DOHH2 (cell line): ENCODE measurements around the gene METTL9.
A peak's percentile ranks its signal among the peaks of the same experiment; 100 is the strongest.
"Not testable (repeated sequence)": the region's sequence is repeated elsewhere in the genome, so short reads cannot be mapped to it uniquely, and the experiment has no call there.

Experiments
- H3F3A ChIP-seq: fragments of 200-600 bp; sonication (generic), shearing (Covaris generic); 2 replicates; pipeline ENCODE4 v1.6.0; 2016; ENCODE audit warnings: antibody characterized with exemption, mild to moderate bottlenecking; ENCODE audit not compliant: control insufficient read depth, insufficient read depth
- H3K27ac ChIP-seq: fragments of 200-600 bp; sonication (generic); 2 replicates; pipeline ENCODE4 v1.5.1; 2014; ENCODE audit warnings: low read depth, mild to moderate bottlenecking, low read length, moderate library complexity
- H3K27me3 ChIP-seq: fragments of 200-600 bp; sonication (generic); 2 replicates; pipeline ENCODE4 v1.6.1; 2014; ENCODE audit warnings: mild to moderate bottlenecking, low read length, mixed read lengths; ENCODE audit not compliant: control insufficient read depth
- H3K36me3 ChIP-seq: fragments of 200-600 bp; sonication (generic); 2 replicates; pipeline ENCODE4 v1.6.1; 2014; ENCODE audit warnings: mild to moderate bottlenecking, low read length, moderate library complexity, mixed read lengths; ENCODE audit not compliant: control insufficient read depth
- H3K4me1 ChIP-seq: fragments of 200-600 bp; sonication (generic); 2 replicates; pipeline ENCODE4 v1.6.1; 2014; ENCODE audit warnings: mild to moderate bottlenecking, low read length, mixed read lengths; ENCODE audit not compliant: control insufficient read depth
- H3K4me2 ChIP-seq: fragments of 200-600 bp; sonication (generic); 2 replicates; pipeline ENCODE4 v1.6.0; 2014; ENCODE audit warnings: mild to moderate bottlenecking, low read length, moderate library complexity
- H3K4me3 ChIP-seq: fragments of 200-600 bp; sonication (generic); 2 replicates; pipeline ENCODE4 v1.5.1; 2014; ENCODE audit warnings: mild to moderate bottlenecking, low read length, mixed read lengths
- H3K79me2 ChIP-seq: fragments of 200-600 bp; sonication (generic); 2 replicates; pipeline ENCODE4 v1.6.1; 2014; ENCODE audit warnings: mild to moderate bottlenecking, low read length, mixed read lengths; ENCODE audit not compliant: control insufficient read depth
- H3K9me2 ChIP-seq: fragments of 200-600 bp; sonication (generic); replicated peaks from 2 replicates; pipeline ENCODE4 v1.6.1; 2014; ENCODE audit warnings: mild to moderate bottlenecking, low read length, mixed read lengths; ENCODE audit not compliant: control insufficient read depth
- H3K9me3 ChIP-seq: fragments of 200-600 bp; sonication (generic); 2 replicates; pipeline ENCODE4 v1.6.1; 2014; ENCODE audit warnings: antibody characterized with exemption, low read length, mixed read lengths; ENCODE audit not compliant: control insufficient read depth, insufficient read depth
- H4K20me1 ChIP-seq: fragments of 200-600 bp; sonication (generic); 2 replicates; pipeline ENCODE4 v1.6.0; 2014; ENCODE audit warnings: low read depth, mild to moderate bottlenecking, antibody characterized with exemption, low read length, moderate library complexity; ENCODE audit not compliant: control insufficient read depth, insufficient read depth
- CTCF ChIP-seq: fragments of 200-600 bp; sonication (generic); IDR thresholded peaks from one replicate; pipeline ENCODE4 v1.5.1; 2014; ENCODE audit warnings: antibody characterized with exemption, mild to moderate bottlenecking, low read depth, low read length; ENCODE audit not compliant: poor library complexity, severe bottlenecking
- EZH2phosphoT487 ChIP-seq: fragments of 200-600 bp; sonication (generic); IDR thresholded peaks from 2 replicates; pipeline ENCODE4 v1.6.1; 2017; ENCODE audit warnings: borderline replicate concordance, mild to moderate bottlenecking, antibody characterized with exemption, low read length, moderate library complexity, mixed read lengths

The METTL9 gene

GRCh38 chr16:21603928-21604327, 4.6 kb downstream of the METTL9 start:
- H3K27me3 ChIP-seq, result no peaks in the 10 kb centered on the region
- no peak for TF ChIP-seq EZH2phosphoT487
- H4K20me1 ChIP-seq, result peaks cover 21% of the 10 kb centered on the region
- no peaks in the 10 kb centered on the region for H3K9me3 ChIP-seq
- H3K36me3 ChIP-seq, result peaks cover 15% of the 10 kb centered on the region
- H3K4me1 ChIP-seq, result peaks cover 34% of the 10 kb centered on the region
- H3K4me3 ChIP-seq, result no peak overlapping the region
- no peak overlapping the region for H3K27ac ChIP-seq
- H3K4me2 ChIP-seq, result no peak overlapping the region
- peaks cover 7% of the 10 kb centered on the region; the same call in 1 of the 2 replicates for H3F3A ChIP-seq
- H3K79me2 ChIP-seq, result peaks cover 92% of the 10 kb centered on the region
- H3K9me2 ChIP-seq, result no peaks in the 10 kb centered on the region

- H3K4me2 ChIP-seq, result not testable (repeated sequence)
Measured at GRCh38 chr16:21605848-21606247, 6.5 kb downstream of the METTL9 start.

GRCh38 chr16:21608639-21609328, 9.4 kb downstream of the METTL9 start:
- Histone ChIP-seq H4K20me1 (peaks cover 12% of the 10 kb centered on the region; the same call in 1 of the 2 replicates), H3K4me2 (peak overlapping the region; percentile 26; the same call in 1 of the 2 replicates), H3K9me2 (no peaks in the 10 kb centered on the region), H3K27ac (no peak overlapping the region), H3K4me1 (peaks cover 53% of the 10 kb centered on the region), H3K36me3 (peaks cover 8% of the 10 kb centered on the region), H3K27me3 (no peaks in the 10 kb centered on the region), H3K79me2 (peaks cover 99% of the 10 kb centered on the region), H3K9me3 (no peaks in the 10 kb centered on the region), H3K4me3 (no peak overlapping the region), H3F3A (no peaks in the 10 kb centered on the region)
- no peak for TF ChIP-seq CTCF
- TF ChIP-seq EZH2phosphoT487, result no peak

More at GRCh38 chr16:21605848-21606247, 6.5 kb downstream of the METTL9 start:
- H3K27me3 ChIP-seq, H3K9me3 ChIP-seq, H3K4me3 ChIP-seq, H3F3A ChIP-seq, H3K9me2 ChIP-seq, H3K27ac ChIP-seq: not testable (repeated sequence)
- Histone ChIP-seq H4K20me1 (peaks cover 18% of the 10 kb centered on the region), H3K36me3 (peaks cover 13% of the 10 kb centered on the region), H3K79me2 (peaks cover 99% of the 10 kb centered on the region), H3K4me1 (peaks cover 51% of the 10 kb centered on the region)

GRCh38 chr16:21610006-21610544, 10.7 kb downstream of the METTL9 start:
- H3K4me1 ChIP-seq, result peaks cover 42% of the 10 kb centered on the region
- peaks cover 99% of the 10 kb centered on the region for H3K79me2 ChIP-seq
- H3K4me3 ChIP-seq, result no peak overlapping the region
- H4K20me1 ChIP-seq, result 0 out of 2 replicates have a peak, but pooled peaks cover 4% of the 10 kb centered on the region
- no peak for TF ChIP-seq CTCF
- no peak for TF ChIP-seq EZH2phosphoT487
- H3K27me3 ChIP-seq, result no peaks in the 10 kb centered on the region
- no peaks in the 10 kb centered on the region for H3K36me3 ChIP-seq
- no peak overlapping the region for H3K27ac ChIP-seq
- H3K9me3 ChIP-seq, result no peaks in the 10 kb centered on the region
- H3K9me2 ChIP-seq, result no peaks in the 10 kb centered on the region
- H3F3A ChIP-seq, result no peaks in the 10 kb centered on the region
- peak overlapping the region; percentile 26; the same call in 1 of the 2 replicates for H3K4me2 ChIP-seq
